HG02884 (cell line): ENCODE results near the gene UTP11.
A peak's percentile ranks its signal among the peaks of the same experiment; 100 is the strongest.

Source experiments
- ATAC-seq: cut with Tn5 transposase; IDR thresholded peaks from one replicate; pipeline ENCODE4 v1.9.1; 2021; ENCODE audit warnings: mild to moderate bottlenecking, moderate library complexity; ENCODE audit not compliant: unreplicated experiment

UTP11 gene

GRCh38 chr1:38045401-38046332, 33.1 kb downstream of the UTP11 start:
- ATAC-seq, result no peak

GRCh38 chr1:38046333-38046883, 33.9 kb downstream of the UTP11 start, which contains the start of gene POU3F1:
Gene POU3F1, minus strand, starts transcription at chr1:38046793. Its CDS starts 50 bp downstream, at chr1:38046743.
- peak; percentile 12 for ATAC-seq

- peak; percentile 52 for ATAC-seq
Observed at GRCh38 chr1:38046884-38047602, 34.5 kb downstream of the UTP11 start.

GRCh38 chr1:38047603-38048141, 35.1 kb downstream of the UTP11 start:
- ATAC-seq, result no peak

- ATAC-seq, result no peak
Observed at GRCh38 chr1:38050397-38051078, 38.0 kb downstream of the UTP11 start.

GRCh38 chr1:38051079-38051543, 38.6 kb downstream of the UTP11 start:
- ATAC-seq, result no peak

- ATAC-seq, result no peak
Observed at GRCh38 chr1:38052750-38053415, 40.3 kb downstream of the UTP11 start.

- no peak for ATAC-seq
Observed at GRCh38 chr1:38053416-38054091, 41.0 kb downstream of the UTP11 start.

GRCh38 chr1:38055398-38055797, 42.9 kb downstream of the UTP11 start:
- no peak for ATAC-seq

GRCh38 chr1:38055965-38056364, 43.4 kb downstream of the UTP11 start:
- no peak for ATAC-seq

- no peak for ATAC-seq
Observed at GRCh38 chr1:38059635-38060250, 47.2 kb downstream of the UTP11 start.

GRCh38 chr1:38060498-38060897, 48.0 kb downstream of the UTP11 start:
- no peak for ATAC-seq

- no peak for ATAC-seq
Observed at GRCh38 chr1:38061290-38061689, 48.8 kb downstream of the UTP11 start.

GRCh38 chr1:38061883-38062328, 49.4 kb downstream of the UTP11 start:
- no peak for ATAC-seq

GRCh38 chr1:38062361-38063288, 50.1 kb downstream of the UTP11 start:
- no peak for ATAC-seq

GRCh38 chr1:38063616-38064015, 51.1 kb downstream of the UTP11 start:
- ATAC-seq, result no peak

GRCh38 chr1:38064197-38064903, 51.8 kb downstream of the UTP11 start:
- no peak for ATAC-seq
